Measurements from ENCODE around the gene TCIRG1.

Gene TCIRG1

GRCh38 chr11:68037411-68038225, 1.2 kb upstream of the TCIRG1 start:
- DNase-seq, result no peak

DNA sequence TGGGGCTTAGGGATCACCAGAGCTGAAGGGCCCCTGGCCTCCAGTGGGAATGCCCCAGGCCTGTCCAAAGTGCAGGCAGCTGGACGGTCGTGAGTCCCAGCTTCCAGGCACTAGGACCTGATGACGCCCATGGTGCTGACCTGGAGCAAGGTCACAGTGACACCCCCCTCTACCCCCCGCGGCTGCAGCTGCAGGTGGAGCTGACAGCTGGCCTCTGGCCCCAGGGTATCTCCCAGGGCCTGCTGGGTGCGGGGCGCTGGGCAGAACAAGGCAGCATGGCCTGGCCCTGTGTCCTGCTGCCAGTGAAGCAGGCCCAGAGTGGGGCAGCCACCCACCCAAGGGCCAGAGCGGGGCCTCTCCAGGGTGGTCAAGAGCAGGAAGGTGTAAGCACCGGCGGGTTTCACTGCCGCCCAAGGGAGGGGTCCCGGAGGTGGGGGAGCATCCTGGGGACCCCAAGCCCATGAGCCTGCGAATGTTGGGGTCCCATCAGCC, 553 bp upstream of the TCIRG1 start:
- DNase-seq, result no peak

- no peak for DNase-seq
These were observed 781 bp downstream of the TCIRG1 start for GRCh38 chr11:68039526-68040086.

- no peak for DNase-seq
These were observed 1.5 kb downstream of the TCIRG1 start for GRCh38 chr11:68040101-68040956.

DNA sequence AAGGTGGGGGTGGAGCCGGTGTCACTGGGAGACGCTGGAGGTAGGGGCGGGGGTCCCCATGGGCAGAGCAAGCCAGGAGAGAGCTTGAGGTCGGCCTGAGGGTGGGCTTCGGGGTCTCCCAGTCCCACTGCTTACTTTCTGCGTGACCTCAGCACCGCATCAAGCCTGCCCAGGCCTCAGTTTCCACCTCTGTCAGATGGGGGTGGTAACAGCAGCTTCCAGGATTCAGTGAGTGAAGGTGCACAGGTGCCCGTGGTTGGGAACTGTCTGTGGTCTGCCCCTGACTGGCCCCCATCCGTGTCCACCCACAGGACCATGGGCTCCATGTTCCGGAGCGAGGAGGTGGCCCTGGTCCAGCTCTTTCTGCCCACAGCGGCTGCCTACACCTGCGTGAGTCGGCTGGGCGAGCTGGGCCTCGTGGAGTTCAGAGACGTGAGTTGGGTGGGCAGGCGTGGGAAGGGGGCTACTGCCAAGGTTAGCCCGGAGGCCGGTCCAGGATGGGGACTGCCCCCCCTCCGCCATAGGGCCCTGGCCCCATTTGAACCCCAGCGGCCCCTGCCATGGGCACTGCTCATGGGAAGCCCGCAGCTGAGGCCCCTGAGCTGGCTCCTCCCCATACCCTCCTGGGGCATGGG, 2.2 kb downstream of the TCIRG1 start:
- DNase-seq, result no peak

DNA sequence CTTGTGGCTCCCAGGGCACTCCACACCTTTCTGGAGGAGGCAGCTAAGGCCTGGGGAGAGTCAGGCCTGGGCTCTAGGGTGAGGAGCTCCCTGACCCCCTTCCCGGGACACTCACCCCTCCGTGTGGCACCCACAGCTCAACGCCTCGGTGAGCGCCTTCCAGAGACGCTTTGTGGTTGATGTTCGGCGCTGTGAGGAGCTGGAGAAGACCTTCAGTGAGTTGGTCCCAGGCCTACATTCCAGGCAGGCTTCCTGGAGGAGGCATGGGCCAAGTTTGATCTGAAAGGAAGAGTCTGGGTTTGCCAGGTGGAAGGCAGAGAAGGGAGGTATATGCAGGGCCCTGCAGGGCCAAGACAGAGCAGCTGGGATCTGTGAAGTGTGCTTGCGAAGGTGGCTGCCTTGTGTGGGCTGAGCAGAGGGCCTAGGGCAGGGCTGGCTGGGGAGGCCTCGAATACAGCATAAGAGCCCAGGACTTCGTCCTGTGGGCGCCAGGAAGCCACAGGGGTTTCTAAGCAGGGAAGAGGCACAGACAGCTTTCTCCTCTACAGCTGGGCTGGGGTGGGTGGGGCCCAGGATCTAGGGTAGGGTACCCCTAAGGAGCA, 2.9 kb downstream of the TCIRG1 start:
- no peak for DNase-seq

- DNase-seq, result no peak
These were observed 3.6 kb downstream of the TCIRG1 start for GRCh38 chr11:68042219-68043028.

DNA sequence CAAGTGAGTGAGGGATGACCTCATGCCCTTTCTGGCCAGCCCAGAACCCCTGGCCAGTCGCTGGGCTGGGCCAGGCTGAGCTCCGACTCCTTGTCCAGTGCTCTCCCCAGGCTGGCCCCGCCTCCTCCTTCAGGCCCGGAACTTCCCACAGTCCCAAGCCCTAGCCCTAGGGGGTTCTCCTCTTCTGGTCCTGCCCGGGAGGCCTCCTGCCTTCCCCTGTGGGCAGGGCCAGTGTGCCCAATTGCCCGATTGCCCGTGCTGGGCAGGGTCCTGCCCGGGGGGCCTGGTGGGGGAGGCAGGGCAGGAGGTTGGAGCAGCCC, 4.2 kb downstream of the TCIRG1 start:
- DNase-seq, result no peak

DNA sequence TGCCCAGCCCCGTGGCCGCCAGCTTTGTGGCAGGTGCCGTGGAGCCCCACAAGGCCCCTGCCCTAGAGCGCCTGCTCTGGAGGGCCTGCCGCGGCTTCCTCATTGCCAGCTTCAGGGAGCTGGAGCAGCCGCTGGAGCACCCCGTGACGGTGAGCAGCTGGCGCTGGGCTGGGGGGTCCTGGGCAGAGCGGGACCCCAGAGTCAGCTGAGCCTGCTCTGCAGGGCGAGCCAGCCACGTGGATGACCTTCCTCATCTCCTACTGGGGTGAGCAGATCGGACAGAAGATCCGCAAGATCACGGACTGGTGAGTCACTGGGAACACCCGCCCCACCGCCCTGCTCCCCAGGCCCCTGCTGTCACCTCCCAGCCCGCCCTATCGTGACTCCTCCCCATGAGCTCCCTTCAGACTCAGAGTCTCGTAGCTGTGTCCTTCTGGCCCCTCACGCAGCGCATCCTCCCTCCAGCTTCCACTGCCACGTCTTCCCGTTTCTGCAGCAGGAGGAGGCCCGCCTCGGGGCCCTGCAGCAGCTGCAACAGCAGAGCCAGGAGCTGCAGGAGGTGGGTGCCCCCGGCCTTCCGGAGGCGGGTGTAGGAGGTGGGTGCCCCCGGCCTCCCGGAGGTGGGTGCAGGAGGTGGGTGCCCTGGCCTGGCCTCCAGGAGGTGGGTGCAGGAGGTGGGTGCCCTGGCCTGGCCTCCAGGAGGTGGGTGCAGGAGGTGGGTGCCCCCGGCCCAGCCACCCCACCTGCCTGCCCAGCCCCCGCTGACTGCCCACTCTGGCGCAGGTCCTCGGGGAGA, 4.7 kb downstream of the TCIRG1 start:
- no peak for DNase-seq

GRCh38 chr11:68044145-68044813, 5.5 kb downstream of the TCIRG1 start:
- no peak for DNase-seq

GRCh38 chr11:68044898-68045351, 6.1 kb downstream of the TCIRG1 start:
- DNase-seq, result no peak

- no peak for DNase-seq
These were observed 8.8 kb downstream of the TCIRG1 start for GRCh38 chr11:68047437-68048290.

GRCh38 chr11:68048681-68049508, 10.1 kb downstream of the TCIRG1 start:
- no peak for DNase-seq

- DNase-seq, result no peak
These were observed 10.9 kb downstream of the TCIRG1 start for GRCh38 chr11:68049509-68050370.

- no peak for DNase-seq
These were observed 11.6 kb downstream of the TCIRG1 start for GRCh38 chr11:68050371-68050841.

DNA sequence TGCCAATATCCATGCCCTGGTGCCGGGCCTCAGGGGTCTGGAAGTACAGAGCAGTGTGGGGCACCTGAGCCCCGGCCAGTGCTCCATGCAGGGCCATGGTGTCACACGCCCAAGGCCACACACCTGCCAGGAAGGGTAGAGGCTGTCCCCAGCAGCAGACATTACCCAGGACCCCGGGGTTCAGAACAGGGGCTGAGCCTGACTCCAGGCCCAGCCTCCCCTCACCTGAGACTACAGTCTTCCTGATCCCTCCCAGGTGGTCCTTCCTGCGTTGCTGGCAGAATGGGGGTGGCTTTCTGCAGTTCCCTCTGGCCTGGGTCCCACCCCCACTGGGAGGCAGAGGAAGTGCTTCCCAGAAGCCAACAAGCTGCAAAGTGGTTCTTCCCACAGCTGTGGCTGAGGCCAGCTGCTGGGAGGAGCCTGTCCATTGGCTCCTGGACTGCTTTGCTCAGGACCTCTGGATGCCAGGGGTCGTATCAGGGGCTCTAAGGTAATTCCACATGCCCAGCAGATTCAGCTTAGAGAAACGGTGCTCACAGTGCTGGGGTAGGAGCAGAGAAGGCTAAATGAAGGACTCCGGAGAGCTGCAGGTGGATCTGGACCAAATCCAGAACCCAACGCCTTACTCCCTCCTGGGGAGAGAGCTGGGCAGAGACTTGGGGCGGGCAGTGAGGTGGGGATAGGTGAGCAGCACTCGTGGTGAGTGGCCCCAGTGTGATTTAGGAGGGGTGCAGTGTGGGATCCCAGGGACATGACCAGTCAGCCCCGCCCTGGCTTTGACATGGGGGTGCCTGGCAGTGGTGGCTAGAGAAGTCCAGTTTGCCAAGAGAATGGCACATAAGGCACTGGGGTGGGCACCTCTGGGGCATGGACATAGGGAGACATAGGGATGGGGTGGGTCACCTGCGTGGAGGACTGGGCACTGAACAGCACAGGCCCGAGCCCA, 12.6 kb downstream of the TCIRG1 start:
- DNase-seq, result no peak
